GM19467 (cell line): Measurements from ENCODE around the gene GUCA2A.

Source experiments
- ATAC-seq: cut with Tn5 transposase; IDR thresholded peaks from one replicate; pipeline ENCODE4 v1.9.1; 2021; ENCODE audit warnings: mild to moderate bottlenecking, moderate library complexity; ENCODE audit not compliant: unreplicated experiment

The GUCA2A gene

DNA sequence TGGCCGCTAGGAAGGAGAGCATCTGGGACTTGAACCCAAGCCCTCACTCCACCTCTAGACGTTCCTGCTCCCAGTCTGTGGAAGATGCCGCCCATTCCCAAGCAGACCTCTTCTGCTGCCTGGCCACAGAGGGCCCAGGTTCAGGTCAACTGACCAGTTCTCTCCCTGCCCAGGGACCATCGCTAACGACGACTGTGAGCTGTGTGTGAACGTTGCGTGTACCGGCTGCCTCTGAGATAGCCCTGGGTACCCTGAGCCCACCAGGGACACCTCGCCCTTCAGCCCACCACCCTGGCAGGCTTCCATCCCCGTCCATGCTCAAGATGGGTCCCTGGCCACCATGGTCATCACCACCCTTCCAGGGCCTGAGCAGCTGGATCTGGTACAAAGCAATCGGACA is 9.2 kb downstream of the GUCA2A start:
- no peak for ATAC-seq

- no peak for ATAC-seq
These were observed 9.9 kb downstream of the GUCA2A start for GRCh38 chr1:42154685-42155084.

DNA sequence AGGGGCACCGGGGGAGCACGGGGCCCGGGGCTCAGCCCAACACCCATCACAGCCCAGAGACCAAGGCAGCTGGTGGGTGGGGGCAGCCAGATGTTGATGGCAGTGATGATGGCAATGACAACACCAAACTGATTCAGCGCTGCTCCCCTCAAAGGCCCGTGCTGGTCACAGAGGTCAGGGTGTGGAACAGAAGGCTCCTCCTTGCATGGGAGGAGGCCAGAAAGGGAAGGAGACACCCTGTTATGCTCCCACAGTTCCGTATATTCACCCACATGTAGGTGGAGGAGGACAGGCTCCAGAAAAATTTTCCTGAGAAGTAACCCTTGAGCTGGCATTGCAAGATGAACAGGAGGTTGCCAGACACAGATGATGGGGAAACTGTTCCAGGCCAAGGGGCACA is 10.9 kb downstream of the GUCA2A start:
- ATAC-seq: no peak

- no peak for ATAC-seq
These were observed 11.5 kb downstream of the GUCA2A start, which contains the start of gene GUCA2B for GRCh38 chr1:42152907-42153600. GUCA2B (plus strand) TSS chr1:42153410; CDS start chr1:42153451, 41 bp downstream.

GRCh38 chr1:42152119-42152518 is 12.4 kb downstream of the GUCA2A start:
- ATAC-seq: no peak

DNA sequence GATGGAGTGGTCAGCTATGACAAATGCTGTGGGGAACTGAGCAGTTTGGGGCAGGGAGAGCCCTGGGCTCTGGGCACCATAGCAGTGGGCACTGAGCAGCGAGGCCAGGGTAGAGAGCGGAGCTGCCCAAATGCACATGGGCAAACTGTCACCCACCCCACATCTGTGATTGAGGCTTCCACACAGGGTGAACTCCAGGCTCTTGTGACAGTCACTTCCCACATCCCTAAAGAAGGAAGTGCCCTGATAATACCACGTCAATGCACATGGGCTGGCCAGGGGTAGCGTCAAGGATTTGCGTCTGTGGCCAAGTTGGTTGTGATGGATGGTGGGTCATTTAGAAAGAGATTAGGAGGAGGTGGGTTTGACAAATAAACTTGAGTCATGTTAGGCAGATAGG is 13.9 kb downstream of the GUCA2A start:
- no peak for ATAC-seq

DNA sequence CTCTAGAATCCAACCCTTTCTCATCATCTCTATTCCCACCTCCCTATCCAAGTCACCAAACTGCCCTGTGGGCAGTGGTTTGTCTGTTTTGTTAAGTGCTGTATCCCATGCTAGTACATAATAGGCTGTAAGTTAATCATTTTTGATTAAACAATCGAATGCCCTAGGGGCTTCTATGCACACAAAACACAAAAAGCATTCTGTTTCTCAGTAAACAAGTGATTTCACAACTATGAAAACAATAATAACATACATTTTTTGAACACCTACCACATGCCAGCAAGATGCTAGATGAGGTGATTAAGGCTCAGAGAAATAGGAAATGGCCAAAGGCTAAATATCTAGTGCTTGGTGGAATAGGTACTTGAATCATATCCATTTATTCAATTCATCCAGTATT is 16.4 kb downstream of the GUCA2A start:
- no peak for ATAC-seq

DNA sequence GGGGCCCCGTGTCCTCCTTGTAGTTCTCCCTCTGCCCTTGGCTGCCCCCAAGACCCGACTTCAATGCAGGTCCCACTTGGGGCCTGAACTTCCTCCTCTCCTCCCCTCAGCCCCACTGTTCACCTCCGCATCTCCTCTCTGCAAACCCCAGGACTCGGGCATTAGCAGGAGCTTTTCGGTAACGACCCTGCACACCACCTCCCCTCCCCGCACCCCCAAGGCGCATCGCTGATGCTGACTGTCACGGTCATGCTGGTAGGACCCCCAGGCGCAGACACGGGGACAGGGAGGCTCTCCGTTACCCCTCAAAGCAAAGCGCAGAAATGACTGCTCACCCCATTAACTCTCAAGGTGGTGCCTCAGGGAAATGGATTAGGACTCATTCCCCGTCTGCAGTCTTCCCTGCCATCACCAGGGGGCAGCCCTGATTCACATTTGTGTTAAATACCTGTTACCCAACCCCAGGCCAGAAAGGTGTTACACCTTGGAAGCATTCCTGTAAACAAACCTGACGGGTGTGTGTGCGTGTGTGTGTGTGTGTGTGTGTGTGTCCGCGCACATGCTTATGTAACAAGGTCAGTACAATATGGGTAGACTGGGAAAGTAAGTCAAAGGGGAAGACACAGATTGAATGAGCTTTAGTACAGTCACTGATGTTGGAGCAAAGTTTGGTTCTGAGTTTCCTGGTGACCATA is 17.8 kb downstream of the GUCA2A start:
- ATAC-seq: no peak

DNA sequence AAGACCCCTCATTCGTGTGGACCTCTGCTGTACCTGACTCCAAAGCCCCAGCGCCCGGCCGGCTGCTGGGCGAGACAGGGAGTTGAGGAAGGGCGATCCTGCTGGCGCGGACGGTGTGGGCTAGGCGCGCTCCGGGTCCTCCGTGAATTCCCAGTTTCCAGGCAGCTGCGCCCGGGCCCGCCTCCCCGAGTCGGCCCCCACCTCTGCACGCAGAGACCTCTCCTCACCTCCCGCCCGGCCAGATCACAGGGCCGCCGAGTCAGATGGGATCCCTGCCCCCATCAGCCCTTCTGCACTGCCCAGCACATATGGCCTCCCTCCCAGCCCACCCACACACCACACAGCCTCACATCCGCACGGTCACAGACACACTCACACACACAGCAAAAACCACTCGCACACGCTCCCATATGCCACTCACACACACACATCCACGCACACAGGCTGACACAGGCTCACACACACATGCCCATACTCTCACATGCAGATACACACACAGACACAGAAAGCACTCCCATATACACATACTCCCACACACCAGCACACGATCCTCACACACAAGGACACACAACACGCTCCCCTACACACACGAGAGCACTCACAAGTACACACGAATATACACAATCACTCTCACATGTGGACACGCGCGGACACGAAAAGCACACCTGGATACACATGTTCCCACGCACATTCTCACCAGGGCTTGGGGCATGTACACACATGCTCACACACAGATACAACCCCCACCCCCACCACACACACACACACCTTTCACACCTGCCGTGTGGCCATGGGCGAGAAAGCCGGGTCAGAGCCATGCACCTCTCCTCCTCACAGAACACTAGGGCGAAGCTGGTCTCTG is 18.6 kb downstream of the GUCA2A start:
- ATAC-seq: no peak

GRCh38 chr1:42145389-42145716 is 19.2 kb downstream of the GUCA2A start:
- no peak for ATAC-seq

DNA sequence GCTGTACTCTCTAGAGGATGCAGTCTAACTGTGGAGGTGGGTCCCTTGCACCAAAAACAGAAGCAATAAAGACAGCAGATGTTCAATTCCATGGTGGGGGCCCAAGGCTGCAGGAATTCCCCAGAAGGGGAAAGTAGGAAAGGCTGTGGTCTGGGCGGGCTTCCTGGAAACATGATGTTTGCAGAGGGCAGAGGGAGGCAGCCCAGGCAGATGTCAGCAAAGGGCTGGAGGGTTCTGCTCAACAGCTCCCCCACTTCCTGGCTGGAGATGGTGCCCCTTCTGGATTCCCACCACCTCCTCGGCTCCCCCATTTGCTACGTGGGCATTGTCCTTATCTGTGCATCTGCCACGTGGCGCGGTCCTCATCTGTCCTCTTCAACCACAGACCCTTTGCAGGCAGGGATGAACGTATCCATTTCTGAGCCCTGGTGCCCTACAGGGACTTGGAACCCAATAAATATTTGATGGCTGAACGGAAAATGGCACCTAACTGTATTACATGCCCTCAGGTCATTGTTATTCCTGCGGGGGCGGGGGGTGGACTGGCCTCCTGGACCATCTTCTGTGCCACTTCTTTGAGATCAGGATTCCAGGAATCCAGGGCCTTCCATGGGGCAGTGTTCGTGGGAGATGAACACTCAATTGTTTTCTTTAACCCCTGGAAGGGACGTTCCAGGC is 19.7 kb downstream of the GUCA2A start:
- ATAC-seq: no peak

DNA sequence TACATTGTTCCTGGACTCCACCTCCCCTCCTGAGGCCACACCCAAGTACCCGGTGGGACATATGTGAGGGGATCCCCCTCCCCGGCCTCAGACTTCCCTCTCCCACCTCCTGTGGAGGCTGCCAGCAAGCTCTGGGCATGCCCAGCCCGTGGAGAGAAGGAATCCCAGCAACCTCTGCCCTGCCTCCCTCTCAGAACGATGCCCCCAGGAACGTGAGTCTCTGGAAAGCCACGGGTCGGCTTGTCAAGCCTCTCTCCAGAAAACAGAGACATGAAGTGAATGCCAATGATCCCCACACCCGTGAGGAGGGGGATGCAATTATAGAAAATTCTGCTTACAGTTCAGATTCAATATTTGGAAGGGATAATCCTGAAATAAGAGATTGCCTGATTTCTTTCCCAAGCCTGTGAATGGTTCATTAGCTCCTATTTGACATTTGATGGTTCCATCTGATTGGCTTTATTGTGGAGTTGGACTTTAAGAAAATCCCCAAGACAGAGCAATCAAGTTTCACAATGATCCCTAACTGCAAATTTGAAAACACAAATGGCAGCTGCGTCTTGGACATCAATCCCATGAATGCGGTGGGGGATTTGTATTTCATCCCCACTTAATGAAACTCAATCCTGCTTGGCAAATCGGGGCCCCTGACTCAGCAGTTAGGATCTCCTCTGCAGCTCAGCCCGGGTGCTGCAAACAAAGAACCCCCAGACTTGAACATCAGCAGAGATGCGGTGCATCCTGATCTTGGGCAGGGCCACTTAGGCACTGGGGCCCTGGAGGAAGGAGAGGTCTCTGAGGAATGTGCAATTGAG is 20.4 kb downstream of the GUCA2A start:
- no peak for ATAC-seq

GRCh38 chr1:42142894-42143675 is 21.5 kb downstream of the GUCA2A start:
- ATAC-seq: no peak

- ATAC-seq: no peak
These were observed 22.6 kb downstream of the GUCA2A start for GRCh38 chr1:42141978-42142377.

GRCh38 chr1:42140191-42140590 is 24.4 kb downstream of the GUCA2A start:
- ATAC-seq: no peak

- ATAC-seq: no peak
These were observed 25.1 kb downstream of the GUCA2A start for GRCh38 chr1:42139444-42139843.

DNA sequence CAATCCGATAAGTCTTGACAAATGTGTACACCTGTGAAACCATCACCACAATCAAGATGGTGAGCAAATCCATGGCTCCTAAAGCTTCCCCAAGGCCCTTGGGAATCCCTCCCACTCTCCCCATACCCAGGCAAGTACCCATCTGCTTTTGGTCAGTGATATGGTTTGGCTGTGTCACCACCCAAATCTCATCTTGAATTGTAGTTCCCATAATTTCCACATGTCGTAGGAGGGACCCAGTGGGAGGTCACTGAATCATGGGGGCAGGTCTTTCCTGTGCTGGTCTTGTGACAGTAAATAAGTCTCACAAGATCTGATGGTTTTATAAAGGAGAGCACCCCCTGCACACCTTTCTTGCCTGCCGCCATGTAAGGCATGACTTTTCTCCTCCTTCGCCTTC is 26.0 kb downstream of the GUCA2A start:
- ATAC-seq: no peak

DNA sequence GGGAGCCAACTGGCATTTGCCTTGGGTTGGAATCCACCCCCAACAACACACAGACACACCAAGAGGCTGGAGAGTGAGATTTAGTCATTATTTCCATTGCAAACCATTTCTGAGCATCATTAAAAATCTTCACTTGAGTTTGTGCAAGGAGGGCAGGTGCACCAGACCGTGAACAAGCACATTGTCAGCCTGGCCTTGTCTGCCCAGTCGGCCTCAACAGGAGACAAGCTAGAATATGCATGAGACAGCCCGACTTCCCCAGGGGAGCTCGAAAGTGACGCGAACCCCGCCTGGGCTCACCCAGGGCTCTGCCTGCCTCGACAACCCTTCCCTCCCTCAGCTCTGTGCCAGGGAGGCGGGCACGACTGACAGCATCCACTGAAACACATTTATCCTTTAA is 26.8 kb downstream of the GUCA2A start:
- no peak for ATAC-seq

DNA sequence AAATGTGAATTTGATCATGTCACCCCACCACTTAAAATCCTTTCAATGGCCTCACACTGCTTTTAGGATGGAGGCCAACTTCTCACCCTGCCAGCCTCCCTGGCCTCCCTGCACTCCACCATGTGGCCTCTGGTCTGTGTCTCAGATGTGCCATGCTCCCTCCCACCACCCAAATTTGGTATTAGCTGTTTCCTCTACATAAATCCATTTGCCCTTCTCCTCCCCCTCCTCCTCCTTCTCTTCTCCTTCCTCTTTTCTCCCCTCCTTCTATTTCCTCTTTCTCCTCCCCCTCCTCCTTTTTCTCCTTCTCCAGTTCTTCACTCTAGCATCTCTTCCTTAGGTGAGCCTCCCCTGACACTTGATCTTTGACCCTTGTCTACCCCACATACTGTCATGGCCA is 28.1 kb downstream of the GUCA2A start:
- ATAC-seq: no peak

DNA sequence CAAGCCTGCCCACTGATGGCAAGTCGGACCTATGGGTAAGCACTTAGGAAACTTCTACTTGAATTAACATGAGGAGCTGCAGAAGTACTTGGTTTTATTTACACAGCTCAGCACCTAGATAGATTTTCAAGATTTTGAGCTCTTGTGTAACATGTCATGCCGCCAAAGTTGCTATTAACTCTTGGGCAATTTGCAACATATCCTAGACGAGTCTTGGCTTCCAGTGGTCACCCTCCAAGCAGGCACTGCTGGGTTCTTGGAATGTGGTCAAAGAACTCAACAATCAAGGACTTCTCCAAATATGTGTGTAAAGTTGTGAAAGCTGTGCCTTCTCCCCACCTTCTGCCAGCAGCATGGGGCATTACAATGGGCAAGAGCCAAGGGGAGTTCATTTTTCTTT is 29.1 kb downstream of the GUCA2A start:
- no peak for ATAC-seq
